HG03565 (cell line): Measurements from ENCODE around the gene COX7A2.

Experiments used
- ATAC-seq: cut with Tn5 transposase; IDR thresholded peaks from one replicate; pipeline ENCODE4 v1.9.1; 2021; ENCODE audit warnings: mild to moderate bottlenecking, moderate library complexity; ENCODE audit not compliant: unreplicated experiment

Gene COX7A2

DNA sequence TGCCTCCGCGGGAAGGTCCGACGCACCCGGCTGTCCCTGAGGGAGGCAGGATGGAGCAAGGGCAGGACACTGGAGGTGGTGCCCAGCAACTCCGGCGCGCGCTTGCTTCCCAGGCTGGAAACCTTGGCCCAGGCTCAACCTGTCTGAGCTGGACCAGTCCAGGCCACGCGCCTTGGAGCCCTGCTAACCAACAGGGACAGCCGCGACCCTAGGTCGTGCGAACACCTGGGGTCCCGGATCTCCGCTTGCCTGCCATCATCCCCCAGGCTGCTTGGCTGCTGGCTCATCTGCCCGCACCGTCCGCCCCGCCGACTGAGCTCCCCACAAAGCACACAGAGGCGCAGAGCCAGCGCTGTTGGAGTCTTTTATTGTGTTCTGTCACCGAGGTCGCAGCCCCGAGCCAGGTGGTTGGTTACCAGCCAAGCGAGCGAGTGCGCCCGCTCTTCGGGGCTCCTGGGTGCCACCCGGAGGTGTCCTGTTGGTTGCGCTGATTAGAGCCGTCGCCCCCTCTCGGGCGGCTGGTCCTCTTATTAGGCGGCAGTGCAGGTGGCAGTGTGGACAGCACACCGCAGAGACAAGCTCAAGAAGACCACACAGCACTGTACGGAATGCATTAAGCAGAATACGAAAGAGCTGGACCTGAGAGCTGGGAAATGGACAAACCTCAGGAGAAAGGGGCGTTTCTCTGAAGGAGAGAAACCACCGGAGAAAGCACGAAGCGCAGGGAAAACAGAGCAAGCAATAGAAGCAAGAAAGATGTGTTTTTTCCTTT lies 41.5 kb downstream of the COX7A2 start:
- no peak for ATAC-seq

DNA sequence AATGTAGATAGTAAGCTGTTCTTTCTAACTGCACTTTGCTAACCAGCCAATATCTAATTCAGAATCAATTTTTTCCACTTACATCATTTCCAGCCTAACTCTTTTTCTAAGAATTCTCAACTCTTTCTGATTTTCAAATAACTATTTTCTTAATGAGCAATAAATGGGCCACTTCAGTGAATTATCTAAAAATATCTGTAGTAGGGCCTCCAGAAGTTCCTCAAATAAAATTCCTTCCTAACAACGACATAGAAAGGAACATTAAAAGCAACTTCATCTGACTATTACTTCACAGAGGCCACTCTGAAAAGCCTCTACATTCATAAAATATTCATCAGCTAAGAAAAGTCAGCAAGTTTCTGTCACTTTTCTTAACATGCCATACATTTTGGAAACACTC lies 42.6 kb downstream of the COX7A2 start:
- ATAC-seq, result no peak

DNA sequence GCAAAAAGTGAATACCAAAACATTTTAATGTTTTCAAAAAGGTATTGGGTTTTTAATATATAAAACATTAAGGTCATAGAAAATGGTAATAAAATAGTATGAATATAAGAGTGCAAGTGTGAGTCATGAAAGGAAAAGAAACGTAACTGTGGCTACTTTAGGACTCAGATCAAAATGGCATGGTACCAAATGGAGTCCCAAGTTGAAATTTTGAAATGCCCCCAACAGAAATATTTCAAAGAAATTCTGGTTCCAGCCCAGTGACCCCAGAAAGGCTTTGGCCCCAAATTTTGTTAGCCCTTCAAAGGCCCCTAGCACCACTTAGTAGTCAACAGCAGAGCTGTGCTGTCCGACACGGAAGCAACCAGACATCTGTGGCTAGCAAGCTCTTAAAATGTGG lies 43.7 kb downstream of the COX7A2 start:
- no peak for ATAC-seq

DNA sequence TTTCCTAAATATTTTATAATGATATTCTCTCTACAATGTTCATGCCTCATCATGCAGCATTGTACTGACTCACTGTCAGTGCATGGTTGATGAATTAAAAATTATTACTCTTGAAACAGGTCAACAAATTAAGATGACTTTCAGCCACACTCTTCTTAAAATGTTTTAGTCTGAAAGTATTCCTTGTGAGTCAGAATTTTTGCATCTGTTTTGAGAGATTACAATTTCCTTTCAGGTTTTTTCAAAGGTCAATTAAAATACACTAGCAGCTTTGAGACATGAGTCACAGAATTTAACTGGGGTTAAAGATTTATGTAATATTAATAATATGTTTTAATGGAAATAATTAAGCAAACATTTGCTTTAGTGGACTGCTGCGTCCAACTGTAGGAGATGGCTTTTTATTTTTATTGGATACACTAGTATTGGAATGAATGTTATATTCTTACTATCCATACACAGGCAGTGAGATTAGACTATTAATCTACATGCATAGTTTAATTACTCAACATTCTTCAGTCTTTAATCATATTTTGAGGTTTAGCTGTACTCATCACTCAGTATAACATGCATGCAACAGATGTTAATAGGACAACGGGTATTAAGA lies 47.4 kb downstream of the COX7A2 start:
- ATAC-seq, result no peak

DNA sequence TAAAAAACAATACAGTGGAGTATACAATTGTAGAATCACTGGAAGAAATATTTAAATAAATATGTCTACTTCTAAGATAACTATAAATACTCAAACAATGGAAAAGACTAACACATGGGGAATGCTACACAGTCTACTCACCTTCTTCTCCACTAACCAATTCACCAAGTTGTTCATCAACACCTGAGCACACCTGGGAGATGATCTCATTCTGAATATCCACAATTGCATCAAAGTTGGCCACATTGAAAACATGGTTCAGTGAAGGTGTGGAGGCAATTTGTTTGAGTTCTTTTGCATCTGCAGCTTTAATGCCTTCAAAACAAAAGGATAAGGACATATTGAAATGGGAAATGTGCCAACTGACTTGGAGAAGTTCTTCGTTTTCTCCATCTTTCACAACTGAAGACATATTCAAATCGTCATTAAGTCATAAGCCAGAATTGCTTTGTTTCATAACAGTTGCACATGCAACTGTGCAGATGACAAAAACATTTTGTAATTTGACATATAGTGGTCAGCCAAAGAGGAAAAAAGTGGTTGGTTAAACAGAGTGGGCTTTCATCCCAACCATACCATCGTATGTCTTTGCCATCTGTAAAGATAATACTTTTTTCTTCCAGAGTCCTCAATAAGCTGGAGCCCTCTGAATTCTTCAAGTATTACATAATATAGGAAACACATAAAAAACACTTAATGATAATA lies 55.2 kb downstream of the COX7A2 start:
- ATAC-seq, result no peak
